ENCODE data around the gene CLCNKB. TPM values are rescaled to one million over a fixed set of nuclear protein-coding genes. Genes with fewer than 3 reads are reported as not detected.

CLCNKB gene
- total and polyA plus RNA-seq, 2 of the 4 experiments (the other 2 are of a cell fraction): 0.09 TPM; not detected in 1

GRCh38 chr1:16093611-16094010 is 50.0 kb downstream of the CLCNKB start:
- Histone ChIP-seq H3K56ac (ENCODE audit: extremely low read depth, insufficient read depth, low read length) (no peak overlapping the region), H3K4me1 (ENCODE audit: control insufficient read depth, insufficient read depth, low read length) (peaks cover 8% of the 10 kb centered on the region), H4K5ac (ENCODE audit: low read depth, low read length) (peak overlapping the region; percentile 35; the same call in 1 of the 2 replicates), H4K20me1 (ENCODE audit: insufficient read depth, low read length) (no peaks in the 10 kb centered on the region), H2BK5ac (ENCODE audit: low read depth, low read length, poor library complexity, severe bottlenecking) (no peak overlapping the region), H2AK9ac (replicated peaks; ENCODE audit: low read depth, low read length, poor library complexity) (no peak overlapping the region), H2AFZ (replicated peaks; ENCODE audit: low read length, poor library complexity) (peak overlapping the region; percentile 58), H2BK20ac (ENCODE audit: low read depth, low read length) (no peak overlapping the region), H3K23ac (ENCODE audit: low read depth, low read length) (no peak overlapping the region), H3K79me1 (ENCODE audit: low read depth in 1 of 2, low read length in 2 of 2) (no peaks in the 10 kb centered on the region), H3K14ac (replicated peaks; ENCODE audit: low read depth, low read length) (no peak overlapping the region), H3K9ac (ENCODE audit: low read depth, low read length) (no peak overlapping the region), H3K4me3 (ENCODE audit: insufficient read depth, low read depth, low read length) (no peak overlapping the region), H3K27me3 (ENCODE audit: control insufficient read depth, insufficient read depth, low read length) (peaks cover 7% of the 10 kb centered on the region; the same call in 1 of the 2 replicates), H3K9me1 (ENCODE audit: insufficient read depth, low read length) (no peaks in the 10 kb centered on the region), H3K9me3 (ENCODE audit: control insufficient read depth, insufficient read depth, low read length) (no peaks in the 10 kb centered on the region), H3K18ac (ENCODE audit: low read depth, low read length) (no peak overlapping the region), H4K8ac (ENCODE audit: low read depth in 2 of 2, low read length in 2 of 2) (no peak overlapping the region), H4K91ac (ENCODE audit: insufficient read depth, low read depth, low read length) (no peak overlapping the region), H2AK5ac (ENCODE audit: low read depth, low read length) (no peak overlapping the region), H3K27ac (ENCODE audit: insufficient read depth, low read length) (no peak overlapping the region), H3K4me2 (ENCODE audit: low read depth, low read length) (no peak overlapping the region), H2BK15ac (ENCODE audit: low read depth, low read length) (no peak overlapping the region), H3K4ac (ENCODE audit: low read depth, low read length) (no peak overlapping the region), H3K36me3 (ENCODE audit: control insufficient read depth, insufficient read depth, low read length) (no peaks in the 10 kb centered on the region), H2BK120ac (ENCODE audit: low read depth, low read length) (no peak overlapping the region)
- intact Hi-C loops (cut with micrococcal nuclease): no loop called here
- in situ Hi-C loops (cut with MboI; ENCODE audit: low sequenced_read_pairs): no loop called here
- WGBS, 2 experiments (ENCODE audit: extremely low coverage in 2 of 2, insufficient read length in 1 of 2): 67% methylated on average over 5 of the region's 9 CpGs; no CpG with 5 or more reads in 1 of the 2 experiments
- ATAC-seq (ENCODE audit: low read depth) (peak; percentile 24; the same call in 1 of the 2 replicates), DNase-seq (no peak)
- ChIA-PET POLR2A (ENCODE audit: unreplicated experiment) (no interaction called here), CTCF (no interaction called here)
- BruUV-seq (replicated peaks): no TSS peak
- dilution Hi-C loops (cut with HindIII; ENCODE audit: low sequenced_read_pairs, unreplicated experiment): no loop called here
- TF ChIP-seq CEBPB (IDR thresholded peaks at IDR 0.05; ENCODE audit: low read depth, low read length) (no peak), MAZ (IDR thresholded peaks at IDR 0.05; ENCODE audit: borderline replicate concordance, low read depth, low read length) (no peak), MXI1 (IDR thresholded peaks at IDR 0.05; ENCODE audit: borderline replicate concordance, low read depth, low read length) (no peak), RFX5 (IDR thresholded peaks at IDR 0.05; ENCODE audit: low read depth, low read length) (no peak)
- TF ChIP-seq, protein P1, sequence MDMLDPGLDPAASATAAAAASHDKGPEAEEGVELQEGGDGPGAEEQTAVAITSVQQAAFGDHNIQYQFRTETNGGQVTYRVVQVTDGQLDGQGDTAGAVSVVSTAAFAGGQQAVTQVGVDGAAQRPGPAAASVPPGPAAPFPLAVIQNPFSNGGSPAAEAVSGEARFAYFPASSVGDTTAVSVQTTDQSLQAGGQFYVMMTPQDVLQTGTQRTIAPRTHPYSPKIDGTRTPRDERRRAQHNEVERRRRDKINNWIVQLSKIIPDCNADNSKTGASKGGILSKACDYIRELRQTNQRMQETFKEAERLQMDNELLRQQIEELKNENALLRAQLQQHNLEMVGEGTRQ (IDR thresholded peaks at IDR 0.05; ENCODE audit: low read depth, low read length): no peak
